SK-N-MC (cell line): ENCODE data around the gene POLR3E.

Experiments
- DNase-seq: peaks from one replicate; pipeline ENCODE4 v3.0.0-alpha.2; 2011; ENCODE audit warnings: low read depth, low spot score
- H3K27ac ChIP-seq: fragments of 200-600 bp; sonication (generic); 2 replicates; pipeline ENCODE4 v1.5.1; 2016; ENCODE audit warnings: mixed run types
- H3K36me3 ChIP-seq: fragments of 200-600 bp; sonication (generic); 2 replicates; pipeline ENCODE4 v1.6.1; 2017; ENCODE audit warnings: antibody characterized with exemption, low read length, mixed read lengths; ENCODE audit not compliant: insufficient read depth
- H3K4me3 ChIP-seq: fragments of 200-600 bp; sonication (generic); 2 replicates; pipeline ENCODE4 v1.5.1; 2016
- H3K9ac ChIP-seq: fragments of 200-600 bp; sonication (generic); 2 replicates; pipeline ENCODE4 v1.8.0; 2017; ENCODE audit warnings: mixed run types, mixed read lengths; ENCODE audit not compliant: insufficient read length
- H3K9me3 ChIP-seq: fragments of 200-600 bp; sonication (generic); 2 replicates; pipeline ENCODE4 v1.6.1; 2017; ENCODE audit warnings: low read depth, mild to moderate bottlenecking, antibody characterized with exemption, low read length, moderate library complexity, mixed read lengths
- EZH2 ChIP-seq: fragments of 200-600 bp; sonication (generic); IDR thresholded peaks from one replicate; pipeline ENCODE4 v1.6.1; 2017; ENCODE audit warnings: antibody characterized with exemption
- FOXP2 ChIP-seq: optimal IDR thresholded peaks from 2 replicates; pipeline ENCODE3; 2011; ENCODE audit warnings: mild to moderate bottlenecking, moderate library complexity; ENCODE audit not compliant: insufficient read depth; ENCODE audit errors: extremely low read length, control extremely low read depth
- POLR2AphosphoS5 ChIP-seq: IDR thresholded peaks from 2 replicates; pipeline ENCODE4 v1.6.1; 2012; ENCODE audit warnings: mild to moderate bottlenecking, low read depth, low read length, borderline replicate concordance

POLR3E gene

GRCh38 chr16:22264786-22265185 lies 32.4 kb upstream of the POLR3E start:
- Histone ChIP-seq H3K27ac (no peak overlapping the region), H3K9me3 (no peaks in the 10 kb centered on the region), H3K4me3 (no peak overlapping the region), H3K36me3 (peaks cover 11% of the 10 kb centered on the region; the same call in 1 of the 2 replicates), H3K9ac (no peak overlapping the region)
- no peak for TF ChIP-seq FOXP2
- no peak for TF ChIP-seq POLR2AphosphoS5
- TF ChIP-seq EZH2, result no peak
- no peak for DNase-seq

DNA sequence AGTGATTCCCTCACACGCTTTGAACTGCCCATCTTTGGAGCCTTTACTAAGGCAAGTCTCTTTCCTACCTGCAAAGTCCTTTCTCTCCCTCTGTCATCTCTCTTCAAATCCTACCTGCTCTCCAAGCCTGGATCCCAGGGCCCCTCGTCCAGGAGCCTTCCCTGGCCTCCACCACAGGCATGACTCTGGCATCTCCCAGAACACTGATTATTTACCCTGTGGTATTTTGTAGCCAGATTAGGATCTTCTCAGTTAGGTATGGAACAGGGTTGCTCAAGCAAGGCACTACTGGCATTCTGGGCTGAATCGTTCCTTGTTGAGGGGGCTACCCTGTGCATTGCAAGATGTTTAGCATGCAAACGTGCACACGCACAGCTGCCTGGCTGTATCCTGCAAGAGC lies 31.9 kb upstream of the POLR3E start:
- no peaks in the 10 kb centered on the region for H3K9me3 ChIP-seq
- TF ChIP-seq EZH2 (no peak), FOXP2 (no peak), POLR2AphosphoS5 (no peak)
- peaks cover 5% of the 10 kb centered on the region; the same call in 1 of the 2 replicates for H3K36me3 ChIP-seq
- H3K4me3 ChIP-seq, result no peak overlapping the region
- no peak for DNase-seq
- H3K9ac ChIP-seq, result no peak overlapping the region
- no peak overlapping the region for H3K27ac ChIP-seq

DNA sequence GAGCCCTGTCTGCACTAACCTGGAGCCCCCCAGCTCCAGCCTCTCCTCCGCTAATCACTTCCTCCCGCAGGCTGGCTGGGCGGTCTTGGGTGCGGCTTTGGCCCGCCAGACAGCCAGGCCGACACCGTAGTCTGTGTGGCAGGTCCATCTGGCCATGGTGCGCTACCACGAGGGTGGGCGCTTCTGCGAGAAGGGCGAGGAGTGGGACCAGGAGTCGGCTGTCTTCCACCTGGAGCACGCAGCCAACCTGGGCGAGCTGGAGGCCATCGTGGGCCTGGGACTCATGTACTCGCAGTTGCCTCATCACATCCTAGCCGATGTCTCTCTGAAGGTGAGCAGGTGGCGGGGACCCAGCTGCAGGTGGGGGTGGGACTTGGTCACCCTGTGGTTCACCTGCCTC lies 30.7 kb upstream of the POLR3E start:
- TF ChIP-seq FOXP2, result no peak
- TF ChIP-seq EZH2, result no peak
- TF ChIP-seq POLR2AphosphoS5, result no peak
- Histone ChIP-seq H3K36me3 (no peaks in the 10 kb centered on the region), H3K9me3 (no peaks in the 10 kb centered on the region), H3K9ac (no peak overlapping the region), H3K27ac (no peak overlapping the region), H3K4me3 (no peak overlapping the region)
- no peak for DNase-seq

DNA sequence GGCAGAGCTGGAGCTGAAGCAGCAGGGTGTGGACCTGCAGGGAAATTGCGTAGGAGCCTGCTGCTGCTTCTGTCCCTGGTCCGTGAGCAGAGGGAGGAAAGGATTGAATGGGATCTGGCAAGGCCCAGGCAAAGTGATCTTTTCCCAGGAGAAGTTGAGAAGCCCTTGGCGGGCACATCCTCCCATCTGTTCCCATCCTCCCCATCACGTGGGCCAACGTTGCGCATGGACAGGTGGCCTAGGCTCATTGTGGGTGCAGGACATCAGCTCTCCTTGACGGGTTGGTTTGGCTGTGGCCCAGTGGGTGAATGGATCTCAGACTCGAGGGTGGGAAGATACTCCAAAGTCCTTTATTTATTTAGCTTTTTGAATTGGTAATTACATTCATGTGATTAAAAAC lies 29.4 kb upstream of the POLR3E start:
- Histone ChIP-seq H3K27ac (no peak overlapping the region), H3K9me3 (no peaks in the 10 kb centered on the region), H3K9ac (no peak overlapping the region), H3K4me3 (no peak overlapping the region), H3K36me3 (no peaks in the 10 kb centered on the region)
- TF ChIP-seq FOXP2, result no peak
- TF ChIP-seq EZH2, result no peak
- TF ChIP-seq POLR2AphosphoS5, result no peak
- DNase-seq, result no peak

DNA sequence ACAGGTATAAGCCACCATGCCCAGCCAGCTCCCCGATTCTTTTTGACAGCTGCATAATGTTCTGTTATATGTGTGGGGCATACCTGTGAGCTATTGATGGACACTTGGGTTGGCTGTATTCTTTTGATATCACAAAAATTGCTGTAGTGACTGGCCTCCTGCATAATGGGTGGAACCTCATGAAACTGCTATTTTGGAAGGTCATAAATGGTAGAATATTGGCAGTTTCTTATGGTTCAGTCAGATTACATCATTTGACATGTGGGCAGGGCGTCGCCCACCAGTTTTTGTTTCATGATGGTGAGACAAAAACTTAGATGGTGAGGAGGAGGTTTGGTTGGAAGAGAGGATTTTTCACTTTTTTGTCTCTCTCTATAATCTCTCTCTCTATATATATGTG lies 26.7 kb upstream of the POLR3E start:
- peaks cover 4% of the 10 kb centered on the region; the same call in 1 of the 2 replicates for H3K36me3 ChIP-seq

DNA sequence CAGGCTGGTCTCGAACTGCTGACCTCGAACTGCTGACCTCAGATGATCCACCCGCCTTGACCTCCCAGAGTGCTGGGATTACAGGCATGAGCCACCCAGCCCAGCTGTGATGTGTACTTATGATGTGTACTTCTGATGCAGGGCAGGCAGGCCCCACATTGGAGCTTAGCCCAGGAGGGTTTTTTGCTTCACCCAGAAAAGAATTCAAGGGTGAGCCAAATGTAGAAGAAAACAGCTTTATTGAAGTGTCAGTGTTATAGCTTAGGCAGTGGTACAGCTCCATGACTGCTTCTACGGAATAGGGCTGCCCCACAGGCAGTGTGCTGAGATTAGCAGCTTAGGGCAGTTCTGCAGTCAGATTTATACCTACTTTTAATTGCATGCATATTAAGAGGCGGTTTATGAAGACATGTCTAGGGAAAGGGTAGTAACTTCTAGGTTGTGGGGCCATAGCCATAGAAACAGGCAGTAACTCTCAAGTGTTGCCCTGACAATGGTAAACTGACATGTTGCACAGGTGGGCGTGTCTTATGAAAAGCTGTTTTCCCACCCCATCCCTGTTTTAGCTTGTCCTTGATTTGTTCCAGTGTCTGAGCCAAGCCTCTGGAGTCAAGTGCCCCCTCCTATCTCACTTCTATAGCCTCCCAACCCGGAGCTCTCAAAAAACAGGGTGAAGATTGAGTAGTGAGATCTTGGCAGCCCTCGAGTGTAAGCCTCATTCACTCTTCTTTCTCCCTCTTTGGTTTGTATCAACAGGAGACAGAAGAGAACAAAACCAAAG lies 24.1 kb upstream of the POLR3E start:
- TF ChIP-seq EZH2 (no peak), POLR2AphosphoS5 (no peak), FOXP2 (no peak)
- Histone ChIP-seq H3K9me3 (no peaks in the 10 kb centered on the region), H3K36me3 (peaks cover 4% of the 10 kb centered on the region; the same call in 1 of the 2 replicates), H3K9ac (no peak overlapping the region), H3K4me3 (no peak overlapping the region), H3K27ac (no peak overlapping the region)
- no peak for DNase-seq

More for the DNA sequence above, 26.7 kb upstream of the POLR3E start:
- Histone ChIP-seq H3K4me3 (no peak overlapping the region), H3K9me3 (no peaks in the 10 kb centered on the region), H3K27ac (no peak overlapping the region), H3K9ac (no peak overlapping the region)
- TF ChIP-seq FOXP2, result no peak
- no peak for DNase-seq

- H3K27ac ChIP-seq, result no peak overlapping the region
- H3K36me3 ChIP-seq, result peaks cover 4% of the 10 kb centered on the region; the same call in 1 of the 2 replicates
- no peak overlapping the region for H3K4me3 ChIP-seq
- no peak for DNase-seq
- no peaks in the 10 kb centered on the region for H3K9me3 ChIP-seq
- TF ChIP-seq EZH2, result no peak
- TF ChIP-seq FOXP2, result no peak
- TF ChIP-seq POLR2AphosphoS5, result no peak
- H3K9ac ChIP-seq, result no peak overlapping the region
Measured at GRCh38 chr16:22274916-22275315, 22.3 kb upstream of the POLR3E start.

DNA sequence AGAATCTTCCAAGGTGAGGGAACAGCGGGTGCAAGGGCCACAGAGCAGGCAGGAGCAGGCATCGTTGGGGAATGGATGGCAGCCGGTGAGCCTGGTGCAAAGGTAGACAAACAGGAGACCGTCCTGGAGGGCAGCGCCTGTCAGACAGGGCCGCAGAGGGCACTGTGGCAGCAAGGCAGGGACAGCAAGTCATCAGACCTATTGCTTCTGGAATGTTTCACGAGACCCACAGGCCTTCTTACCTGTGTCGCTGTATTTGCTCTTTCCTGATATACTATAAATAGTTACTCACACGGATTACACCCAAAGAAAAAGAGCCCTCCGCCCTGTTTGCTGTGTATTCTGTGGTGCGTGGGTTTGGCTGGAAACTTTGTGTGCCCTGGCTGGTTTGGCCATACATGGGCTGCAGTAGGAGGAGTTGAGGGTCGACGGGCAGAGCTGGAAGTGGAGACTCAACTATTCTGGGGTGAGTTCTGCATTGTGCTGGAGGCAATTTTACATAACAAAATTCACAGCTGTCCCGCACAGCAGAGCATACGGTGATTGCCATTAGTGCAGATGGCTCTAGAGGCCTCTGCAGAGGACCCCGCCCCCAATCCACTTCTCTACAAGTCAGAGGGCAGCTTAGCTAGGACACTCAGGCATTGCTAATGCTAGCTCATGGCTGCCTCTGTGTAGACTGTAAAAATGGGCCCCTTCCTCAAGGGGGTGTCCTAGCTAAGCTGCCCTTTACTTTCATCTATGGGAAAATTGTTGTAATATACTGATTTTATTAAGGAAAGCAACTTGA lies 18.6 kb upstream of the POLR3E start:
- Histone ChIP-seq H3K9ac (no peak overlapping the region), H3K36me3 (peaks cover 25% of the 10 kb centered on the region), H3K27ac (no peak overlapping the region), H3K9me3 (no peaks in the 10 kb centered on the region), H3K4me3 (no peak overlapping the region)
- TF ChIP-seq POLR2AphosphoS5, result no peak
- no peak for TF ChIP-seq EZH2
- no peak for TF ChIP-seq FOXP2
- no peak for DNase-seq
